ENCODE data around the gene STK36.

The STK36 gene, protein sequence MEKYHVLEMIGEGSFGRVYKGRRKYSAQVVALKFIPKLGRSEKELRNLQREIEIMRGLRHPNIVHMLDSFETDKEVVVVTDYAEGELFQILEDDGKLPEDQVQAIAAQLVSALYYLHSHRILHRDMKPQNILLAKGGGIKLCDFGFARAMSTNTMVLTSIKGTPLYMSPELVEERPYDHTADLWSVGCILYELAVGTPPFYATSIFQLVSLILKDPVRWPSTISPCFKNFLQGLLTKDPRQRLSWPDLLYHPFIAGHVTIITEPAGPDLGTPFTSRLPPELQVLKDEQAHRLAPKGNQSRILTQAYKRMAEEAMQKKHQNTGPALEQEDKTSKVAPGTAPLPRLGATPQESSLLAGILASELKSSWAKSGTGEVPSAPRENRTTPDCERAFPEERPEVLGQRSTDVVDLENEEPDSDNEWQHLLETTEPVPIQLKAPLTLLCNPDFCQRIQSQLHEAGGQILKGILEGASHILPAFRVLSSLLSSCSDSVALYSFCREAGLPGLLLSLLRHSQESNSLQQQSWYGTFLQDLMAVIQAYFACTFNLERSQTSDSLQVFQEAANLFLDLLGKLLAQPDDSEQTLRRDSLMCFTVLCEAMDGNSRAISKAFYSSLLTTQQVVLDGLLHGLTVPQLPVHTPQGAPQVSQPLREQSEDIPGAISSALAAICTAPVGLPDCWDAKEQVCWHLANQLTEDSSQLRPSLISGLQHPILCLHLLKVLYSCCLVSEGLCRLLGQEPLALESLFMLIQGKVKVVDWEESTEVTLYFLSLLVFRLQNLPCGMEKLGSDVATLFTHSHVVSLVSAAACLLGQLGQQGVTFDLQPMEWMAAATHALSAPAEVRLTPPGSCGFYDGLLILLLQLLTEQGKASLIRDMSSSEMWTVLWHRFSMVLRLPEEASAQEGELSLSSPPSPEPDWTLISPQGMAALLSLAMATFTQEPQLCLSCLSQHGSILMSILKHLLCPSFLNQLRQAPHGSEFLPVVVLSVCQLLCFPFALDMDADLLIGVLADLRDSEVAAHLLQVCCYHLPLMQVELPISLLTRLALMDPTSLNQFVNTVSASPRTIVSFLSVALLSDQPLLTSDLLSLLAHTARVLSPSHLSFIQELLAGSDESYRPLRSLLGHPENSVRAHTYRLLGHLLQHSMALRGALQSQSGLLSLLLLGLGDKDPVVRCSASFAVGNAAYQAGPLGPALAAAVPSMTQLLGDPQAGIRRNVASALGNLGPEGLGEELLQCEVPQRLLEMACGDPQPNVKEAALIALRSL (N-terminal part only)

DNA sequence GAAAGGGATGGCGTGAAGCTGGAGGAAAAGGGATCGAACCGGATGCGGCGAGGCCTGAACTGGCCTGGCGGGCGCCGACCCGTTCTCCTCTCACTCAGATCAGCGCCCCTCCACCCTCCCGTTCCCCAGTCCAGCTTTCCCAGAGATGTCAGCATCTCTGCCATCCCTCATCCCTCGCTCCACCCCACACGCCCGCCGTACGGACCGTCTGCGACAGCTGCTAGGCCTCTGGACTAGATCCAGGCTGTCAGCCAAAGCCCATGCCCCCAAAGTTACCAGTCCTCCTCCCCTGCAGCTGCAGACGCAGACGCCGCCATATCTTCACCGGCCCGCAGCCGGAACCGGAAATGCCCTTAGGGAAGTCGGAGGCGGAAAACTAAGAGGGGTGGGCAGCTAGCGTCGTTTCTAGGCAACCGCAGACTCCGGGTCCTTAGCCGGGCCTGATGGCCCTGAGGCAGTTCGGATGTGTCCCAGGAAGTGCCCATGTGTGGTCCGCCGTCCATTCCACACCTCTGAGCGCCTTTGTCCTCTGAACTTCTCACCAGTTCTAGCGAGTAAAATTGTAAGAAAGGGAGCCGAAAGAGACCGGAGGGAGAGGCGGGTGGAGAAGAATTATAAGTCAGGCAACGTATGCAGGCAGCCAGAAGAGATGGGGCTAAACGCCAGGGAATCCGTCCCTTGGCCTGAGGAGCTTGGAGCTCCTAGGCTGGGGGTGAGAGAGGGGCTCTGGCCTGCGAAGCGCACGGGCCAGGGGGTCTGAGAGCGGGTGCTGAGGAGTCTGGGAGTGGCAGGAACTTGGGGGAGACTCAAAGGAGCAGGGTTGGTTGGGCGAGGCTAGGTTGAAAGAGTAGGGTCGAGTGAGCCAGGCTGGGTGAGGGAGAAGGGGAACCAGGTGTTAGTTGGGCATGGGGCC is at the start of gene STK36, which contains the start of gene RNF25:
TSS of gene STK36 (plus strand) at position 433 of the 913 bp plus-strand sequence. CDS start 744 bp downstream, outside the sequence.
TSS of gene RNF25 (minus strand) at position 349 of the 913 bp plus-strand sequence. CDS start at position 317, 32 bp downstream.
- peak; percentile 86 for DNase-seq
- no peaks in the 10 kb centered on the region for H3K9me3 Mint-ChIP-seq
- no peaks in the 10 kb centered on the region for H3K27me3 Mint-ChIP-seq
- peak within 1 kb of the TSS; percentile 96 for H3K27ac Mint-ChIP-seq
- peaks cover 30% of the 10 kb centered on the region for H3K4me1 Mint-ChIP-seq (ENCODE audit: low read depth)
- H3K4me3 Mint-ChIP-seq = peak within 1 kb of the TSS; percentile 95
- peaks cover 57% of the 10 kb centered on the region for H3K36me3 Mint-ChIP-seq (ENCODE audit: low read depth)

DNA sequence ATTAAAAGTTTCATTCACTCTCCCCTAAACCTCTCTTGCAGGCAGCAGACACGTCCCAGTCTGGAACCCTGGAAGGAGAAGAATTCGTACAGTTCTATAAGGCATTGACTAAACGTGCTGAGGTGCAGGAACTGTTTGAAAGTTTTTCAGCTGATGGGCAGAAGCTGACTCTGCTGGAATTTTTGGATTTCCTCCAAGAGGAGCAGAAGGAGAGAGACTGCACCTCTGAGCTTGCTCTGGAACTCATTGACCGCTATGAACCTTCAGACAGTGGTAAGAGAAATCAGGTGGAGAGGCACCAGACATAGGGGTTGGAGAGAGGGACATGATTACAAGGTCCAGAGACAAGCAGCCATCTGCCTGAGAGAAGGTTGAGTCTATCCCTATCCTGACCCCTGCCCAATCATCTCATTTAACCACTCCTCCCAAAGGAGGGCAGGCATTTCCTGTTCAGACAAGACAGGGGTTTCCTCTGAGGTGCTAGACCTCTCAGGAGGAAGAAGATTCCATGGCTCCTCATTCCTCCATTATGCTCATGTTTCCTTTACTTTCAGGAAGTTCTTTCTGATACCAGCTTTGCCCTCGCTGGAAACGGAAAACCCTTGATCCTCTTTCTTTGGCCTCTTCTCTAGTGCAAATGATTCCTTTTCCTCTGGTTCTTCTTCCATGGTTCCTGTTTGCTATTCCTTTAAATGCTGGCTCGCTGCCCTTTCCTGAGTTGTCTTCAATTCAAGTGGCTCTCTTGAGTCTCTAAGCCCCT is 49.1 kb upstream of the STK36 start:
- Mint-ChIP-seq H3K27me3 (no peaks in the 10 kb centered on the region), H3K9me3 (no peaks in the 10 kb centered on the region), H3K4me1 (ENCODE audit: low read depth) (peaks cover under 1% of the 10 kb centered on the region), H3K36me3 (ENCODE audit: low read depth) (no peaks in the 10 kb centered on the region), H3K4me3 (no peak overlapping the region), H3K27ac (no peak overlapping the region)
- DNase-seq = no peak

DNA sequence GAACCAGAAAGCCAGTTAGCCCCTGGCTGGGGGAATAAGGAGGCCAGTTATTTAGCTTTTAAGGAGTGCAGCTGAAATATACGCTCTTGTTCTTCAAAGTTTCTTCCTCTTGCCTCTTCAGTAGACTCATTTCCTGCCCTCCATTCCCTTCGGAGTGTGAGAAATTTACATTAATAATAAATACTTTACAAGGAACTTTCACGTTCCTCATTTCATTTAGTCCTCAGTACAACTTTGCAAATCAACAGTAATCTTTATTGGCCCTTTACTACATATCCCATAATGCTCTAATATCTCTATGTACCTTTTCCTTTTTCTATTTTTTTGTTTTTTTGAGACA is 48.5 kb upstream of the STK36 start:
- Mint-ChIP-seq H3K36me3 (ENCODE audit: low read depth) (no peaks in the 10 kb centered on the region), H3K4me1 (ENCODE audit: low read depth) (peaks cover 4% of the 10 kb centered on the region), H3K9me3 (no peaks in the 10 kb centered on the region), H3K27ac (no peak overlapping the region), H3K4me3 (no peak overlapping the region), H3K27me3 (no peaks in the 10 kb centered on the region)
- no peak for DNase-seq

DNA sequence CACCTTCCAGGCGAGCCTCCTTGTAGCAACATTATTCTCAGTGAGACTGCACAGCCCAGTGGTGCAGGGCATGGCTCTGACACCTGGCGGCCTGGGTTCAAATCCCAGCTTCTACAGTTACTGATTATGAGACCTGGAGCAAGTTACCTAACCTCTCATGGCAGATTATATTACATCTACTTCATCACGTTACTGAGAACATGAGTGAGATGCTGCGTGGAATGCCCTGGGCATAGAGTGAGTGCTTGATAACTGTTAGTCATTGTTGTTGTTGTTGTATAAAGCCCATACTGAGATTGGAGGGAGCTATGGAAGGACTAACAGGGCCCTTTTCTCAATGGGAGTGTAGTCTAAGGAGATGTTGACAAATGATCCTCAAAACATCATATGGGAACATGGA is 45.5 kb upstream of the STK36 start:
- Mint-ChIP-seq H3K27ac (no peak overlapping the region), H3K36me3 (ENCODE audit: low read depth) (no peaks in the 10 kb centered on the region), H3K4me1 (ENCODE audit: low read depth) (peaks cover 4% of the 10 kb centered on the region), H3K9me3 (no peaks in the 10 kb centered on the region), H3K27me3 (no peaks in the 10 kb centered on the region), H3K4me3 (no peak overlapping the region)
- no peak for DNase-seq

DNA sequence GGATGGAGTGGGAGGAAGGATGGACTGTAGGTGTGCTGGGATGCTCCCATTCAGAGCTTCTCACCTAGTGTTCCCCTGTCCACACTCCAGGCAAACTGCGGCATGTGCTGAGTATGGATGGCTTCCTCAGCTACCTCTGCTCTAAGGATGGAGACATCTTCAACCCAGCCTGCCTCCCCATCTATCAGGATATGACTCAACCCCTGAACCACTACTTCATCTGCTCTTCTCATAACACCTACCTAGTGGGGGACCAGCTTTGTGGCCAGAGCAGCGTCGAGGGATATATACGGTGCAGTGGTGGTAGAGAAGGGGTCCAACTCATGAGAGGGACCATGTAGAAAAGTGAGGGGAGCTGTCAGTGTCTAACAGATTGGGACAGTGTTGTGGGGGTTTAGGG is 43.9 kb upstream of the STK36 start:
- Mint-ChIP-seq H3K9me3 (no peaks in the 10 kb centered on the region), H3K27ac (no peak overlapping the region), H3K4me1 (ENCODE audit: low read depth) (peaks cover 4% of the 10 kb centered on the region), H3K4me3 (no peak overlapping the region), H3K36me3 (ENCODE audit: low read depth) (peaks cover 2% of the 10 kb centered on the region), H3K27me3 (no peaks in the 10 kb centered on the region)
- DNase-seq = no peak

DNA sequence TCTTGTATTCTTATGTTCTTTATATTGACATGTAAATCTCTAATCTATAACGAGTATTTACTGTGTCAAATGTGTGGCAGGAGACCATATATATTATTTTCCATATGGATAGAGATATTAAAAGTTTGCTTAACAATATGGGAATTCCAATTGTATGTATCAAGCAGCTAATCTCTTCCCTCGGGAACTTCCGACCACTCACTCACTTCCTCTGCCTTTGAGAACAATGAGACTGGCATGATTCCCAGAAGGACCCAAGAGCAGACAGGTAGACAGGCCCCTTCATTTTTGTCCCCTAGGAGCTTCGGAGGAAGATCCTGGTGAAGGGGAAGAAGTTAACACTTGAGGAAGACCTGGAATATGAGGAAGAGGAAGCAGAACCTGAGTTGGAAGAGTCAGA is 40.0 kb upstream of the STK36 start:
- Mint-ChIP-seq H3K9me3 (no peaks in the 10 kb centered on the region), H3K36me3 (ENCODE audit: low read depth) (peaks cover 39% of the 10 kb centered on the region), H3K4me3 (no peak overlapping the region), H3K27me3 (no peaks in the 10 kb centered on the region), H3K27ac (no peak overlapping the region), H3K4me1 (ENCODE audit: low read depth) (peaks cover 4% of the 10 kb centered on the region)
- DNase-seq = no peak

DNA sequence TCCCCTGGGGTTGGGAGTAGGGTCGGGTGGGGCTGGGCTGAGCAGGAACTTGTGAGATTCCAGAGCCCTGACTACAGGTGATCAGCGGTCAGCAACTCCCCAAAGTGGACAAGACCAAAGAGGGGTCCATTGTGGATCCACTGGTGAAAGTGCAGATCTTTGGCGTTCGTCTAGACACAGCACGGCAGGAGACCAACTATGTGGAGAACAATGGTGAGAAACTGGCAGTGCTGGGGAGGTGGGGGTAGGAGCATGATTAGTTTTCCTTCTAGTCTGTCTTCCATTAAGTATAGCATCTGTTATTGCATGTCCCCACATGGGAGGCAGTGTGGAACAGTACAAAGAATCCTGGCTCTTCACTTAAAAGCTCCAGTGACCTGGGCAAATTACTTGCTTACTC is 36.2 kb upstream of the STK36 start:
- no peak overlapping the region for H3K4me3 Mint-ChIP-seq
- H3K36me3 Mint-ChIP-seq (ENCODE audit: low read depth) = peaks cover 78% of the 10 kb centered on the region
- H3K27ac Mint-ChIP-seq = peak overlapping the region; percentile 56
- DNase-seq = no peak
- H3K9me3 Mint-ChIP-seq = no peaks in the 10 kb centered on the region
- no peaks in the 10 kb centered on the region for H3K27me3 Mint-ChIP-seq
- H3K4me1 Mint-ChIP-seq (ENCODE audit: low read depth) = no peaks in the 10 kb centered on the region

DNA sequence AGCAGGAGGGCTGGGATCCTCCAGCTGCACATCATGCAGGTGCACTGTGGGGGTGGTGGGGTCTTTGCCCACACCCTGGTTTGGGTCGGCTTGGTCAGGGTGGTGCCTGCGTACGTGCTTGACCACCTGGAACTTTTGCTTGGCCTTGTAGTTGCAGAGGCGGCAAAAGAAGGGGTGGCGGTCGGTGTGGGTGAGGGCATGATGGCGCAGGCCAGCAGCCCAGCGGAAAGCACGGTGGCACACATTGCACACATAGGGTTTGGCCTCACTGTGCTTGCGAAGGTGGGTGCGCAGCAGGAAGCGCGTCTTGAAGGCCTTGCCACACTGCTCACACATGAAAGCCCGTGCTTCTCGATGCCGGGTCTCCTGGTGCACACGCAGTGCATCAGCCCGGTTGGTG is 33.5 kb upstream of the STK36 start:
- DNase-seq = no peak
- Mint-ChIP-seq H3K4me1 (ENCODE audit: low read depth) (no peaks in the 10 kb centered on the region), H3K4me3 (no peak overlapping the region), H3K27ac (no peak overlapping the region), H3K27me3 (no peaks in the 10 kb centered on the region), H3K36me3 (ENCODE audit: low read depth) (peaks cover 98% of the 10 kb centered on the region), H3K9me3 (no peaks in the 10 kb centered on the region)

DNA sequence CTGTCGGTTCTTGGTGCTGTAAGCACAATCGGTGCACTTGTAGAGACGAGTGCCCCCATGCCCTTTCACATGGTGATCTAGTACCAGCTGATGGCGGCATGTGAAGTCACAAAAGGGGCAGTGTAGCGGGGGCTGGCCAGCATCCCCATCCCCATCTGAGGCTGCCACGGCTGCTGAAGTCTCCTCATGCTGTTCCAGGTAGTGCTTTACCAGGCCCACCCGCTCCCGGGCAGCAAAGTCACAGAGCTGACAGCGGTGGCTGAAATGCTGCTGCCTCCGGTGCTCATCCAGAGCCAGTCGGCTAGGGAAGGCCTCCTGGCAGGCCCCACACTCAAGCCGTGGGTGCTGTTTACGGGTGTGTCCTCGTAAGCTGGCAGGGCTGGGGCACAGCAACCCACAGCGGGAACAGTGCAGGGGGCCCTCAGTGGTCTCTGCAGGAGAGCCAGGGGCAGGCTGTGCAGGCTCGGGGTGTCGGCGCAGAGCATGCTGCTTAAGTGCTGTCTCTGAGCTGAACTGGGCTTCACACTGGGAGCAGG is 29.7 kb upstream of the STK36 start:
- H3K27me3 Mint-ChIP-seq = no peaks in the 10 kb centered on the region
- DNase-seq = no peak
- H3K36me3 Mint-ChIP-seq (ENCODE audit: low read depth) = peaks cover 96% of the 10 kb centered on the region
- H3K9me3 Mint-ChIP-seq = no peaks in the 10 kb centered on the region
- no peak overlapping the region for H3K27ac Mint-ChIP-seq
- no peaks in the 10 kb centered on the region for H3K4me1 Mint-ChIP-seq (ENCODE audit: low read depth)
- H3K4me3 Mint-ChIP-seq = no peak overlapping the region

DNA sequence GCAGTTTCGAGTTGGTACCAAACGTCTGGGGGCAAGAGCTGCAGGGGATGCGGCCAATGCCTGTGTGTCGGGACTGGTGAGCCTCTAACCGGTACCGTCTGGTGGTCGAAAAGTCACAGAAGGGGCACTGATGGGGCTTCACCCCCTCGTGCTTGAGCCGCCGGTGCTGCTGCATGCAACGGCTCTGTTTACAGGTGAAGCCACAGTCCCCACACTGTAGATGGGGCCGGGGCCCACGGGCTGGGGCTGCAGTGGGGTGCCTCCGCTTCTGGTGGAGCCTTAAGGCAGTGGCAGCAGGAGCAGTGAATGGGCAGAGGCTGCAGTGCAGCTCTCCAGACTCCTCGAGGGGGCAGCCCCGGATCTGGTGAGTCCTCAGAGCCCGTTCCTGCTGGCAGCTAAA is 29.1 kb upstream of the STK36 start:
- no peaks in the 10 kb centered on the region for H3K9me3 Mint-ChIP-seq
- DNase-seq = no peak
- no peak overlapping the region for H3K27ac Mint-ChIP-seq
- no peaks in the 10 kb centered on the region for H3K27me3 Mint-ChIP-seq
- no peak overlapping the region for H3K4me3 Mint-ChIP-seq
- peaks cover 96% of the 10 kb centered on the region for H3K36me3 Mint-ChIP-seq (ENCODE audit: low read depth)
- peaks cover 2% of the 10 kb centered on the region for H3K4me1 Mint-ChIP-seq (ENCODE audit: low read depth)

DNA sequence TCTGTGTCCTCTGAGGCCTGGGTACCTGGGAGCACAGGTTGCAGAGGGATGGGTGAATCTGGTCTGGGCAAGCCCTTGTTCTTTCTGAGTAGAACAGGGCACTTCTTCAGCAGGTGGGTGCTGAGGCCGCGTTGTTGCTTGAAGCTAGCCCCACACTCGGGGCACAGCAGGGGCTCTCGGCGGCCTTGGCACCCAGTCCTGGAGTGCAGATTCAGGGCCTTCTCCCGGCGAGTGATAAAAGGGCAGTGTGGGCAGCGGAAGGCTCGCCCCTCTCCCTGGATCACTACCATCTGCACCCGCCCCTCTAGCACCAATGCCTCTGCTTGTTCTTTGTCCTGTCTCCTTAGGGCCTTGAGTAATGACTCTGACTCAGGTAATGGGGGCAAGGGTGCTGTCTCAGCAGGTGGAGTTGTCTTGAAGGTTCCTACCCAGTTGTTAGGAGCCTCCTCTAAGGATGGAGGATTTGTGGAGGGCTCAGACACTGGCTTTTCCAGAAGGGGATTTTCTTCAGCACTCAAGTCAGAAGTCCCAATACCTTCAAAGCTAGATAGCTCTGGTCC is 28.1 kb upstream of the STK36 start:
- H3K4me1 Mint-ChIP-seq (ENCODE audit: low read depth) = peaks cover 10% of the 10 kb centered on the region
- H3K4me3 Mint-ChIP-seq = no peak overlapping the region
- no peaks in the 10 kb centered on the region for H3K27me3 Mint-ChIP-seq
- no peaks in the 10 kb centered on the region for H3K9me3 Mint-ChIP-seq
- peaks cover 96% of the 10 kb centered on the region for H3K36me3 Mint-ChIP-seq (ENCODE audit: low read depth)
- DNase-seq = no peak
- H3K27ac Mint-ChIP-seq = no peak overlapping the region

DNA sequence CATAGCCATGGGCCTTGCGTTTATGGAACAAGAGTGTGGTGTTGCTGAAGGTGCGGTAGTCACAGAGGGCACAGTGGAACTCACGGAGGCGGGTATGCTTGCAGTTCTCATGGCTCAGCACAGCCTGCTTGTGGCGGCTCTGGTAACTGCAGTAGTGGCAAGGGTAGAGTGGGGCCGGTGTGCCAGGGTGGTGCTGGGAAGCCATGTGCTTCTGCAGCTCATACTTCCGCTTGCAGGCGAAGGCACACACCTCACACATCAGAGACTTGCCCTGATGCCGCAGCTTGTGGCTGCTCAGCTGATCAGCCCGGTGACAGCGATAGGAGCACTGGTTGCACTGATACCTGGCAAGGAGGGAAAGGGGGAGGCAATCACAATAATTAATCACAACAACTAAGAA is 27.2 kb upstream of the STK36 start:
- Mint-ChIP-seq H3K36me3 (ENCODE audit: low read depth) (peaks cover 96% of the 10 kb centered on the region), H3K27me3 (no peaks in the 10 kb centered on the region), H3K9me3 (no peaks in the 10 kb centered on the region), H3K4me1 (ENCODE audit: low read depth) (peaks cover 11% of the 10 kb centered on the region), H3K4me3 (no peak overlapping the region), H3K27ac (no peak overlapping the region)
- DNase-seq = no peak

DNA sequence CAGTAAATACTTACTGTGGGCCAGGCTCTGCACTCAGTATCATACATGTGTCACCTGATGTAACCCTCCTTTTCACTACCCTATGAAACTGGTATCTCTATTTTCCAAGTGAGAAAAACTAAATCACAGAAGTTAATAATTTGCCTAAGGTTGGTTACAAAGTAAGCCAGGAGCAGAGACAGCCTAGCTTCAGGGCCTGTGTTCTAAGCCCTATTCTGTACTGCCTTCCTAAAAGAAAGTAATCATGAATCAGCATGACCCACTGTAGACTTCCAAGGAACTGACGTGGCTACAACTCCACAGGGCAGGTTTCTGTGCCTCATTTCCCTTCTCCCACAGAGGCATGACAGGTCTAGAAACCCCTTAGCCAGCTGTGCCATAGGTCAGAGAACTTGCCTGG is 26.8 kb upstream of the STK36 start:
- Mint-ChIP-seq H3K4me1 (ENCODE audit: low read depth) (peaks cover 11% of the 10 kb centered on the region), H3K9me3 (no peaks in the 10 kb centered on the region), H3K27me3 (no peaks in the 10 kb centered on the region), H3K27ac (peak overlapping the region; percentile 33), H3K4me3 (no peak overlapping the region), H3K36me3 (ENCODE audit: low read depth) (peaks cover 96% of the 10 kb centered on the region)
- no peak for DNase-seq

Measured in activated T-cell treated with anti-CD3 and anti-CD28 coated beads, Interleukin-2, amount 50 U/mL, for 24 hours (primary cell).